Loucy (cell line): ENCODE data around the gene TAGAP.

Experiments used
- CTCF ChIP-seq: fragments of 200-600 bp; sonication (generic); conservative IDR thresholded peaks from 2 replicates; pipeline ENCODE4 v1.5.1; 2014; ENCODE audit warnings: mild to moderate bottlenecking, antibody characterized with exemption, low read length
- EZH2phosphoT487 ChIP-seq: fragments of 200-600 bp; IDR thresholded peaks from 2 replicates; pipeline ENCODE4 v1.6.1; 2018; ENCODE audit warnings: antibody characterized with exemption, mild to moderate bottlenecking, moderate library complexity, borderline replicate concordance

DNA sequence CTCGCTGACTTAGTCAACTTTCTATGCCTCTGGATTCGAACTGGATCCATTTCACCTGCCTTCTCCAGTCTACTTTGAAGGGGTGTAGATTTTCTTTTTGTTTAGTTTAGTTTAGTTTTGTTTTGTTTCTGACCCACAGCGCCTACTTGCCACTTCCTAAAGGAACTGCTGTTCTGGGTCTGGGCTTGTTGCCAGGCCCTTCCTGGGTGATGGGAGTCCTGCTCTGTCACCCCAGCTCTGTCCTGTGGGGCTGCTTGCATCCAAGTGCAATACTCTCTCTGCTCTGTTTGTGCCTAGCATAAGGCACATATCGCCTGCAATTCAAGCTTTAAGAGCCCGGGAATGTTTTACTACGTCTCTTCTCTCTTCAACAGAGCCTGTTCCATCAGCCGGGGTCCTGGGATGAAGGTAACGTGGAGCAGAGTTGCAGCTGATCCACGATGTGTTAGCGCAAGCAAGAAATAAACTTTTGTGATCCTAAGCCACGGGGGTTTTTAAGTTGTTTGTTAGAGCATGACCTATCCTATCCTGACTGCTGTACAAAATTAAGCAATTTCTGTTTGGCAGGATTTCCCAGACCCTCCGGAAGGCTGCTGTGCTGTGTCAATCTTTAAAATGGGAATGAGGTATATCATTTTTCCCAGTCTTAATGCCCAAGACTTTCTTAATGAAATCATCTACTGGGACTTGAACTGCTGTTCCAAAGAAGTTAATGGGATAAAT, 30.9 kb upstream of the TAGAP start:
- TF ChIP-seq CTCF (no peak), EZH2phosphoT487 (no peak)
